ENCODE measurements around the gene CKAP2.

- TF ChIP-seq RAD21 (conservative IDR thresholded peaks at IDR 0.05 in 1 of 2, IDR thresholded peaks at IDR 0.05 in 1 of 2), result no peak
- no peak for TF ChIP-seq BHLHE40 (IDR thresholded peaks at IDR 0.05; ENCODE audit: low read depth, low read length)
- TF ChIP-seq CTCF (IDR thresholded peaks at IDR 0.05), result no peak
- TF ChIP-seq ZFP36 (IDR thresholded peaks at IDR 0.05; ENCODE audit: borderline replicate concordance, partially characterized antibody), result no peak
- TF ChIP-seq REST (IDR thresholded peaks at IDR 0.05), result no peak
- TF ChIP-seq TP53 (CRISPR knock-in tag; IDR thresholded peaks at IDR 0.05), result no peak
- TF ChIP-seq POLR2A (IDR thresholded peaks at IDR 0.05; ENCODE audit: low read length), result no peak
- no peak for TF ChIP-seq RCOR1 (IDR thresholded peaks at IDR 0.05; ENCODE audit: low read depth, low read length)
These were observed 9.0 kb upstream of the CKAP2 start for GRCh38 chr13:52446265-52446664.
